Karpas-422 (cell line): ENCODE data around the gene MCAM. TPM values are rescaled to one million over a fixed set of nuclear protein-coding genes. Genes with fewer than 3 reads are reported as not detected.

Experiments used
- DNase-seq: peaks from one replicate; pipeline ENCODE4 v3.0.0-alpha.2; 2015
- H2AFZ ChIP-seq: fragments of 200-600 bp; sonication (generic); 2 replicates; pipeline ENCODE4 v1.6.1; 2014; ENCODE audit warnings: antibody characterized with exemption, low read length, mixed read lengths
- H3K27ac ChIP-seq: fragments of 200-600 bp; sonication (generic); 2 replicates; pipeline ENCODE4 v1.5.1; 2014; ENCODE audit warnings: mild to moderate bottlenecking, low read length, moderate library complexity
- H3K27me3 ChIP-seq: fragments of 200-600 bp; sonication (generic); 2 replicates; pipeline ENCODE4 v1.6.1; 2014; ENCODE audit warnings: low read length, mixed read lengths
- H3K36me3 ChIP-seq: fragments of 200-600 bp; sonication (generic); 2 replicates; pipeline ENCODE4 v1.6.1; 2014; ENCODE audit warnings: low read length, mixed read lengths; ENCODE audit not compliant: insufficient read depth
- H3K4me1 ChIP-seq: fragments of 200-600 bp; sonication (generic); 2 replicates; pipeline ENCODE4 v1.6.1; 2014; ENCODE audit warnings: mild to moderate bottlenecking, low read length, mixed read lengths
- H3K4me2 ChIP-seq: fragments of 200-600 bp; sonication (generic); 2 replicates; pipeline ENCODE4 v1.6.1; 2014; ENCODE audit warnings: low read length, low read depth, mild to moderate bottlenecking; ENCODE audit not compliant: poor library complexity, severe bottlenecking
- H3K4me3 ChIP-seq: fragments of 200-600 bp; sonication (generic); 2 replicates; pipeline ENCODE4 v1.5.1; 2014; ENCODE audit warnings: mild to moderate bottlenecking, antibody characterized with exemption, low read length, mixed read lengths
- H3K79me2 ChIP-seq: fragments of 200-600 bp; sonication (generic); 2 replicates; pipeline ENCODE4 v1.6.1; 2014; ENCODE audit warnings: mild to moderate bottlenecking, low read length, mixed read lengths
- H3K9ac ChIP-seq: fragments of 200-600 bp; sonication (generic); 2 replicates; pipeline ENCODE4 v1.6.0; 2014; ENCODE audit warnings: low read length
- H3K9me2 ChIP-seq: fragments of 200-600 bp; sonication (generic), shearing (Covaris generic); replicated peaks from 2 replicates; pipeline ENCODE4 v1.6.0; 2014; ENCODE audit warnings: mild to moderate bottlenecking, low read length, moderate library complexity; ENCODE audit not compliant: insufficient read depth
- H3K9me3 ChIP-seq: fragments of 300-700, 200-600 bp; sonication (generic); 2 replicates; pipeline ENCODE4 v1.6.1; 2014; ENCODE audit warnings: low read length, mixed read lengths
- H4K20me1 ChIP-seq: fragments of 200-600 bp; sonication (generic); 2 replicates; pipeline ENCODE4 v1.6.1; 2014; ENCODE audit warnings: mild to moderate bottlenecking, antibody characterized with exemption, low read length, low read depth; ENCODE audit not compliant: insufficient read depth
- total RNA-seq: library from RNA; depleted of rRNA; stranded (reverse); fragments of >200 nt; shearing (Covaris generic); gene quantifications from 2 replicates; pipeline ENCODE4 v1.2.3, GENCODE V29; 2014; ENCODE audit warnings: low replicate concordance

Gene MCAM
- total RNA-seq, 1 experiment from 2014 or later = 2.0 TPM

GRCh38 chr11:119309411-119309810 lies 7.5 kb downstream of the MCAM start:
- H2AFZ ChIP-seq = no peak overlapping the region
- H3K27ac ChIP-seq = no peak overlapping the region
- DNase-seq = peak; percentile 14
- H4K20me1 ChIP-seq = no peaks in the 10 kb centered on the region
- no peaks in the 10 kb centered on the region for H3K9me2 ChIP-seq
- H3K4me1 ChIP-seq = no peaks in the 10 kb centered on the region
- H3K9me3 ChIP-seq = no peaks in the 10 kb centered on the region
- no peak overlapping the region for H3K4me2 ChIP-seq
- no peak overlapping the region for H3K4me3 ChIP-seq
- H3K36me3 ChIP-seq = no peaks in the 10 kb centered on the region
- no peaks in the 10 kb centered on the region for H3K79me2 ChIP-seq
- H3K9ac ChIP-seq = no peak overlapping the region
- H3K27me3 ChIP-seq = no peaks in the 10 kb centered on the region

GRCh38 chr11:119307974-119308373 lies 9.0 kb downstream of the MCAM start:
- peak; percentile 11 for DNase-seq
- H3K79me2 ChIP-seq = no peaks in the 10 kb centered on the region
- H2AFZ ChIP-seq = no peak overlapping the region
- no peaks in the 10 kb centered on the region for H3K9me3 ChIP-seq
- H3K4me2 ChIP-seq = no peak overlapping the region
- no peaks in the 10 kb centered on the region for H3K27me3 ChIP-seq
- no peak overlapping the region for H3K9ac ChIP-seq
- no peaks in the 10 kb centered on the region for H3K9me2 ChIP-seq
- no peak overlapping the region for H3K4me3 ChIP-seq
- no peak overlapping the region for H3K27ac ChIP-seq
- no peaks in the 10 kb centered on the region for H4K20me1 ChIP-seq
- no peaks in the 10 kb centered on the region; the same call in 1 of the 2 replicates for H3K36me3 ChIP-seq
- no peaks in the 10 kb centered on the region for H3K4me1 ChIP-seq

GRCh38 chr11:119307219-119307618 lies 9.7 kb downstream of the MCAM start:
- DNase-seq = peak; percentile 36
- H3K9ac ChIP-seq = no peak overlapping the region
- no peaks in the 10 kb centered on the region for H4K20me1 ChIP-seq
- H3K79me2 ChIP-seq = no peaks in the 10 kb centered on the region
- no peak overlapping the region for H3K4me2 ChIP-seq
- no peaks in the 10 kb centered on the region for H3K4me1 ChIP-seq
- no peaks in the 10 kb centered on the region for H3K9me2 ChIP-seq
- H3K27me3 ChIP-seq = no peaks in the 10 kb centered on the region
- H2AFZ ChIP-seq = no peak overlapping the region
- no peaks in the 10 kb centered on the region for H3K9me3 ChIP-seq
- no peak overlapping the region for H3K27ac ChIP-seq
- H3K4me3 ChIP-seq = no peak overlapping the region
- H3K36me3 ChIP-seq = no peaks in the 10 kb centered on the region; the same call in 1 of the 2 replicates

DNA sequence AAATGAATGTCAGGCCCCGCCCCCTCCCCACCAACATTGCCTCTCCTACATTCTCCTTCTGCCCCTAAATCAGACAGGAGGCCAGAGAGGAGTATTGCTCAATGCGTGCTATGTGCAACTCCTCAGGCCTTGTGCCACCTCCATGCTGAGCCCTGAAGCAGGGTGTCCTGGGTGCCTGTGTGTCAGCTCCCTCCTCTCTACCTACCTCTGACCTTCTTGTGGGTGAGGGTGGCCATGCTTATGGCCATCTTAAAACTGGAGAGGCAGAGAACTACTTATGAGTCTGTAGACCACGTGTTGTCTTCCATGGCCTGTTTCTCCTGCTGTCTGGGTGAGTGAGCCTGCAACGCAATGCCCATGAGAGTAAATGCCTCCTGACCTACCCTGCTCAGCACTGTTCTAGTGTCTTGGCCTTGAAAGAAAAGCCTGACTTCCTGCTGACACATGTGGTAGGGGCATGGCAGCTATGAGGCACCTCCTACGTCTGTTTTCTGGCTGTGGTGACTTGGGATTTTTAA lies 10.5 kb downstream of the MCAM start:
- Histone ChIP-seq H3K4me2 (no peak overlapping the region), H3K27me3 (no peaks in the 10 kb centered on the region), H2AFZ (no peak overlapping the region), H3K79me2 (no peaks in the 10 kb centered on the region), H3K9me2 (no peaks in the 10 kb centered on the region), H3K4me1 (no peaks in the 10 kb centered on the region), H4K20me1 (no peaks in the 10 kb centered on the region), H3K9me3 (no peaks in the 10 kb centered on the region), H3K4me3 (no peak overlapping the region), H3K27ac (no peak overlapping the region), H3K9ac (no peak overlapping the region), H3K36me3 (no peaks in the 10 kb centered on the region; the same call in 1 of the 2 replicates)
- DNase-seq = no peak

GRCh38 chr11:119305556-119306372 lies 11.2 kb downstream of the MCAM start:
- no peaks in the 10 kb centered on the region for H3K9me3 ChIP-seq
- H3K27ac ChIP-seq = no peak overlapping the region
- H3K36me3 ChIP-seq = no peaks in the 10 kb centered on the region; the same call in 1 of the 2 replicates
- no peaks in the 10 kb centered on the region for H3K79me2 ChIP-seq
- no peaks in the 10 kb centered on the region for H3K9me2 ChIP-seq
- H3K27me3 ChIP-seq = no peaks in the 10 kb centered on the region
- H3K4me1 ChIP-seq = no peaks in the 10 kb centered on the region
- DNase-seq = no peak
- H3K9ac ChIP-seq = no peak overlapping the region
- no peak overlapping the region for H2AFZ ChIP-seq
- no peak overlapping the region for H3K4me2 ChIP-seq
- no peaks in the 10 kb centered on the region for H4K20me1 ChIP-seq
- H3K4me3 ChIP-seq = no peak overlapping the region

DNA sequence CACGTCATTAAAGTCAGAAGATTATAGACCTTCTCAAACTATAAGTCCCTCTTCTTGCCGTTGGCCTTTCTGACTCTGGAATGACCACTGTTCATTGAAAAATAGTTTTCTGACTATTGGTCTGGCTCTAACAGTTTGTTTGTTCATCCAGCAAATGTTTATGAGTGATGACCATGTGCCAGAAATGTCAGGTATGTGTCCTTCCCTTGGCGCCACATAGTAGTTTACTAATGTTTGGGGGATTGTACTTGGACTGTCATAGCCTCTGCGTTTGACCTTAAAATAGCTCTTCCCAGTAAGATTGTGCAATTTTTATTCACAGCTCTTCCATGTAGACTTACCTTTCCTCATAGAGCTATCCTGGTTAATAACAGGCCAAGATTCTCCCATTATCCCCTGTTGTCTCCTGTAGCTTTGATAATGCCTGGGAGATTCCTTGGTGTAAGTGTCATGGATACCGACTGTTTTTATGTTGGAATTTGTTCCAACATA lies 13.7 kb downstream of the MCAM start:
- Histone ChIP-seq H3K4me3 (no peak overlapping the region), H3K9me3 (no peaks in the 10 kb centered on the region), H3K27me3 (no peaks in the 10 kb centered on the region), H4K20me1 (no peaks in the 10 kb centered on the region), H3K4me1 (no peaks in the 10 kb centered on the region), H3K27ac (no peak overlapping the region), H3K4me2 (no peak overlapping the region), H3K9me2 (no peaks in the 10 kb centered on the region), H3K79me2 (no peaks in the 10 kb centered on the region), H3K36me3 (no peaks in the 10 kb centered on the region; the same call in 1 of the 2 replicates), H2AFZ (no peak overlapping the region), H3K9ac (no peak overlapping the region)
- no peak for DNase-seq

GRCh38 chr11:119300198-119300964 lies 16.5 kb downstream of the MCAM start:
- no peaks in the 10 kb centered on the region for H4K20me1 ChIP-seq
- H3K9me2 ChIP-seq = no peaks in the 10 kb centered on the region
- no peak overlapping the region for H3K9ac ChIP-seq
- no peak overlapping the region for H3K27ac ChIP-seq
- no peaks in the 10 kb centered on the region; the same call in 1 of the 2 replicates for H3K36me3 ChIP-seq
- DNase-seq = no peak
- no peak overlapping the region for H3K4me2 ChIP-seq
- no peaks in the 10 kb centered on the region for H3K9me3 ChIP-seq
- no peak overlapping the region for H3K4me3 ChIP-seq
- H3K27me3 ChIP-seq = no peaks in the 10 kb centered on the region
- no peaks in the 10 kb centered on the region for H3K79me2 ChIP-seq
- no peaks in the 10 kb centered on the region for H3K4me1 ChIP-seq
- no peak overlapping the region for H2AFZ ChIP-seq

GRCh38 chr11:119299416-119299815 lies 17.5 kb downstream of the MCAM start:
- Histone ChIP-seq H3K27ac (no peak overlapping the region), H3K9me3 (no peaks in the 10 kb centered on the region), H3K4me2 (no peak overlapping the region), H3K4me3 (no peak overlapping the region), H3K36me3 (no peaks in the 10 kb centered on the region; the same call in 1 of the 2 replicates), H3K27me3 (no peaks in the 10 kb centered on the region), H3K9ac (no peak overlapping the region), H3K79me2 (no peaks in the 10 kb centered on the region), H4K20me1 (no peaks in the 10 kb centered on the region), H2AFZ (no peak overlapping the region), H3K4me1 (no peaks in the 10 kb centered on the region), H3K9me2 (no peaks in the 10 kb centered on the region)
- no peak for DNase-seq
